ENCODE data around the gene CFHR3. TPM values are rescaled to one million over a fixed set of nuclear protein-coding genes. Genes with fewer than 3 reads are reported as not detected.
"Not testable (repeated sequence)": the region's sequence is repeated elsewhere in the genome, so short reads cannot be mapped to it uniquely, and the experiment has no call there.

The CFHR3 gene
- total RNA-seq, 6 experiments from 2014 or later = not detected

DNA sequence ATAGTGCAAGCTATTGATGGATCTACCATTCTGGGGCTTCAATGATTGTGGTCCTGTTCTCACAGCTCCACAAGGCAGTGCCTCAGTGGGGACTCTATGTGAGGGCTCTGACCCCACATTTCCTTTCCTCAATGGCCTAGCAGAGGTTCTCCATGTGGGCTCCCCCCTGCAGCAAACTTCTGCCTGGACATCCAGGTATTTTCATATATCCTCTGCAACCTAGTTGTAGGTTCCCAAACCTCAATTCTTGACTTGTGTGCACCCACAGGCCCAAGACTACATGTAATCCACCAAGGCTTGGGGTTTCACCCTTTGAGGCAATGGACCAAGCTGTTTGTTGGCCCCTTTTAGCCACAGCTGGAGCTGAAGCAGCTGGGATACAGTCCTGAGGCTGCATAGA, 35.9 kb upstream of the CFHR3 start:
- H3K9me3 Mint-ChIP-seq = 0 out of 2 replicates have a peak, but pooled peaks cover 4% of the 10 kb centered on the region

GRCh38 chr1:196743244-196743643, 31.4 kb upstream of the CFHR3 start:
- Mint-ChIP-seq H3K36me3 (ENCODE audit: low read depth) (peaks cover 14% of the 10 kb centered on the region), H3K4me3 (peak overlapping the region; percentile 38)
- not testable (repeated sequence) for H3K27ac Mint-ChIP-seq; H3K4me1 Mint-ChIP-seq (ENCODE audit: low read depth); H3K9me3 Mint-ChIP-seq; H3K27me3 Mint-ChIP-seq (ENCODE audit: insufficient read depth)
- TF ChIP-seq CTCF (IDR thresholded peaks at IDR 0.05) = peak; percentile 80
- peak; percentile 61 for DNase-seq

More for the DNA sequence above, 35.9 kb upstream of the CFHR3 start:
- Mint-ChIP-seq H3K27me3 (ENCODE audit: insufficient read depth) (peaks cover 1% of the 10 kb centered on the region; the same call in 1 of the 2 replicates), H3K36me3 (ENCODE audit: low read depth) (peaks cover 21% of the 10 kb centered on the region), H3K27ac (no peak overlapping the region), H3K4me3 (no peak overlapping the region), H3K4me1 (ENCODE audit: low read depth) (peaks cover 19% of the 10 kb centered on the region)
- DNase-seq = no peak
- no peak for TF ChIP-seq CTCF (IDR thresholded peaks at IDR 0.05)

DNA sequence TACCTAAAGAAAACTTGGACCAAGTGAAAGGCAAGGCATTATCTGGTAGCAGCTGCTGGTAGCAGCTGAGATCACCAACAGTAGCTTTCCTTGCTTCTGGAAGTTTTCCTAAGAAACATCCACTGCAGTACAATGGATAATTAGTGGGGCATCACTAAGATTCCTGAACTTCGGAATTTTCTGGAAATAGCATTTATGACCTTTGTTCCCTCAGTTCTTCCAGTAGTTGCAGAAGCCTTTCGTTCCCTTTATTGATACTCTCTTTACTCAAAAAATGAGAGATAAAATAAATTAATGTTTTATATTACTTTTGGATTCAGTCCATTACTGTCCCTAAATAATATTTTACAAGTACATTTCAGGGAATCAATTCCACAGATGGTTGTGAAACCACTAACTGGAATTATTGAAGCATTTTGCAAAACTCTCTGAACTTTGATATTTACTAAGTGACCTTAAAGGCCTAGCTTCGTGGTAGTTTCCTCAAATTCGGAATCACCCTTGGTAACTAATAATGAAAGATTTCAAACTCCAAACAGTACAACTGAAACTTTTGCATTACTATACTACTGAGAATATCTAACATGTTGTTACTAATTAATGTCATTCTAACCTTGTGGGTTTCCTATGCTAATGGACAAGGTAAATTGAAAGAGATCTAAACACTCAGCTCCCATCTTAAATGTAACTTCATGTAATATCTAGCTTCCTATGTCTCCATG, 9.5 kb upstream of the CFHR3 start:
- H3K27ac Mint-ChIP-seq; H3K9me3 Mint-ChIP-seq; H3K4me3 Mint-ChIP-seq; H3K36me3 Mint-ChIP-seq (ENCODE audit: low read depth); H3K4me1 Mint-ChIP-seq (ENCODE audit: low read depth); H3K27me3 Mint-ChIP-seq (ENCODE audit: insufficient read depth); DNase-seq: not testable (repeated sequence)

- H3K27ac Mint-ChIP-seq; DNase-seq; H3K4me3 Mint-ChIP-seq; H3K9me3 Mint-ChIP-seq; H3K27me3 Mint-ChIP-seq (ENCODE audit: insufficient read depth); H3K4me1 Mint-ChIP-seq (ENCODE audit: low read depth); H3K36me3 Mint-ChIP-seq (ENCODE audit: low read depth): not testable (repeated sequence)
These were observed 4.8 kb upstream of the CFHR3 start for GRCh38 chr1:196769823-196770222.

GRCh38 chr1:196773713-196774112, 927 bp upstream of the CFHR3 start:
- no peak for DNase-seq
- no peaks in the 10 kb centered on the region for H3K27me3 Mint-ChIP-seq (ENCODE audit: insufficient read depth)
- H3K4me1 Mint-ChIP-seq (ENCODE audit: low read depth) = no peaks in the 10 kb centered on the region
- H3K4me3 Mint-ChIP-seq = no peak overlapping the region
- no peaks in the 10 kb centered on the region for H3K9me3 Mint-ChIP-seq
- no peak for TF ChIP-seq CTCF (IDR thresholded peaks at IDR 0.05)
- no peak overlapping the region for H3K27ac Mint-ChIP-seq
- H3K36me3 Mint-ChIP-seq (ENCODE audit: low read depth) = no peaks in the 10 kb centered on the region

- DNase-seq = no peak
- Mint-ChIP-seq H3K4me1 (ENCODE audit: low read depth) (no peaks in the 10 kb centered on the region), H3K27ac (no peak overlapping the region), H3K4me3 (no peak overlapping the region), H3K36me3 (ENCODE audit: low read depth) (no peaks in the 10 kb centered on the region), H3K9me3 (no peaks in the 10 kb centered on the region), H3K27me3 (ENCODE audit: insufficient read depth) (no peaks in the 10 kb centered on the region)
- TF ChIP-seq CTCF (IDR thresholded peaks at IDR 0.05) = no peak
These were observed 465 bp upstream of the CFHR3 start for GRCh38 chr1:196774175-196774574.
